HL-60 (cell line): Measurements from ENCODE around the gene ADAM33.

ENCODE experiments used
- DNase-seq, 2 experiments: peaks; one replicate each; pipeline ENCODE4 v3.0.0-alpha.2; 2010 to 2020; ENCODE audit warnings: low read depth in 1 of 2, low spot score in 1 of 2
- H3K27ac ChIP-seq: fragments of 250-450 bp; sonication (Bioruptor Pico); replicated peaks from 2 replicates; pipeline ENCODE4 v1.5.1; 2020; ENCODE audit warnings: mild to moderate bottlenecking, moderate library complexity
- H3K27me3 ChIP-seq: fragments of 250-450 bp; sonication (Bioruptor Pico); 2 replicates; pipeline ENCODE4 v1.5.1; 2021; ENCODE audit warnings: mild to moderate bottlenecking, moderate library complexity; ENCODE audit not compliant: insufficient read depth, poor library complexity, severe bottlenecking
- H3K4me3 ChIP-seq: replicated peaks from 2 replicates; pipeline ENCODE4 v1.5.1; 2011; ENCODE audit warnings: mild to moderate bottlenecking, control low read depth, low read length; ENCODE audit not compliant: insufficient read depth
- CTCF ChIP-seq: IDR thresholded peaks from one replicate; pipeline ENCODE4 v1.5.1; 2011; ENCODE audit warnings: low read length, control low read depth, inconsistent platforms; ENCODE audit not compliant: insufficient read depth
- GABPA ChIP-seq: IDR thresholded peaks from 2 replicates; pipeline ENCODE4 v1.6.1; 2012; ENCODE audit warnings: low read depth
- POLR2AphosphoS5 ChIP-seq: IDR thresholded peaks from 2 replicates; pipeline ENCODE4 v1.6.1; 2012; ENCODE audit warnings: low read depth
- SPI1 ChIP-seq: IDR thresholded peaks from 2 replicates; pipeline ENCODE4 v1.6.1; 2012; ENCODE audit warnings: low read depth, mild to moderate bottlenecking, borderline replicate concordance
- TF ChIP-seq, protein P1 (sequence below): IDR thresholded peaks from 2 replicates; pipeline ENCODE4 v1.6.1; 2012; ENCODE audit warnings: low read depth; ENCODE audit not compliant: insufficient replicate concordance

The ADAM33 gene

GRCh38 chr20:3628502-3629314 lies 53.1 kb downstream of the ADAM33 start:
- no peak overlapping the region for H3K27ac ChIP-seq
- H3K27me3 ChIP-seq, result no peaks in the 10 kb centered on the region
- DNase-seq, result no peak
- H3K4me3 ChIP-seq, result no peak overlapping the region
- TF ChIP-seq CTCF (no peak), POLR2AphosphoS5 (no peak), GABPA (no peak), SPI1 (no peak)
- TF ChIP-seq, protein P1, sequence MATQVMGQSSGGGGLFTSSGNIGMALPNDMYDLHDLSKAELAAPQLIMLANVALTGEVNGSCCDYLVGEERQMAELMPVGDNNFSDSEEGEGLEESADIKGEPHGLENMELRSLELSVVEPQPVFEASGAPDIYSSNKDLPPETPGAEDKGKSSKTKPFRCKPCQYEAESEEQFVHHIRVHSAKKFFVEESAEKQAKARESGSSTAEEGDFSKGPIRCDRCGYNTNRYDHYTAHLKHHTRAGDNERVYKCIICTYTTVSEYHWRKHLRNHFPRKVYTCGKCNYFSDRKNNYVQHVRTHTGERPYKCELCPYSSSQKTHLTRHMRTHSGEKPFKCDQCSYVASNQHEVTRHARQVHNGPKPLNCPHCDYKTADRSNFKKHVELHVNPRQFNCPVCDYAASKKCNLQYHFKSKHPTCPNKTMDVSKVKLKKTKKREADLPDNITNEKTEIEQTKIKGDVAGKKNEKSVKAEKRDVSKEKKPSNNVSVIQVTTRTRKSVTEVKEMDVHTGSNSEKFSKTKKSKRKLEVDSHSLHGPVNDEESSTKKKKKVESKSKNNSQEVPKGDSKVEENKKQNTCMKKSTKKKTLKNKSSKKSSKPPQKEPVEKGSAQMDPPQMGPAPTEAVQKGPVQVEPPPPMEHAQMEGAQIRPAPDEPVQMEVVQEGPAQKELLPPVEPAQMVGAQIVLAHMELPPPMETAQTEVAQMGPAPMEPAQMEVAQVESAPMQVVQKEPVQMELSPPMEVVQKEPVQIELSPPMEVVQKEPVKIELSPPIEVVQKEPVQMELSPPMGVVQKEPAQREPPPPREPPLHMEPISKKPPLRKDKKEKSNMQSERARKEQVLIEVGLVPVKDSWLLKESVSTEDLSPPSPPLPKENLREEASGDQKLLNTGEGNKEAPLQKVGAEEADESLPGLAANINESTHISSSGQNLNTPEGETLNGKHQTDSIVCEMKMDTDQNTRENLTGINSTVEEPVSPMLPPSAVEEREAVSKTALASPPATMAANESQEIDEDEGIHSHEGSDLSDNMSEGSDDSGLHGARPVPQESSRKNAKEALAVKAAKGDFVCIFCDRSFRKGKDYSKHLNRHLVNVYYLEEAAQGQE, result no peak

DNA sequence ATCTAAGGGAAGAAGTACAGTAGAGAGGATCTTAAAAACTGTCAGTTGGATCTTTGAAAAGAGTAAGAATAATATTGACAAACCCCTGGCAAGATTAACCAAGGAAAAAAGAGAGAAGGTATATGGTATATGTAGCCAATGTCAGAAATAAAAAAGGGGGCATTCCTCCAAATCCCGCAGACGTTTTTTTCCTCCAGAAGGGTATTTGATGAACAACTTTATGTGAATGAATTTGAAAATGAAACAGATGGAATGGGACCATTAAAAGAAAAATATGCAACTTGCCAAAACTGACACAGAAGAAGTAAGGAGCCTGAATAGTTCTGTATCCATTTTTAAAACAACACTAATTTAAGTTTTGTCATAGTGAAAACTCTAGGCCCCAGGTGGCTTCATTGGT lies 54.3 kb downstream of the ADAM33 start:
- no peak for DNase-seq
- TF ChIP-seq SPI1, result no peak
- no peak for TF ChIP-seq POLR2AphosphoS5
- TF ChIP-seq, protein P1, result no peak
- TF ChIP-seq GABPA, result no peak
- TF ChIP-seq CTCF, result no peak
- H3K27me3 ChIP-seq, result no peaks in the 10 kb centered on the region
- no peak overlapping the region for H3K27ac ChIP-seq
- H3K4me3 ChIP-seq, result no peak overlapping the region

DNA sequence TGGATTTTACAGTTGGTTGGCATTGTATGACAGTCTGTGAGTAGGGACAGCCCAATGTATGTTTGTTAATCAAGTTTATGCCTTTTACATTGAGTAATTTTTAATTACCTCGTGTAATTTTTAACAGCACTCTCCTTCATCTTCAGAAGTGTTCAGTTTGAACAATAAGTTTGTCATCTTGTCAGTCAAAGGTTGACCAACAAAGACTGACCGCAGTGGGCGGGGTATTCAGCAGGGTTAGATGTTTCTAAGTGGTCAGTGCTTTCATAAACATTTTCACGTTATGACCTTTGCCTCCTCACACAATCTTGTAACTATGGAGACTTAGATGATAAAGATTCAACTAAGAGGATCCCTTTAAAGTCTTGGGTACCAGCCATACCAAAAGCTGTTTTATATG lies 59.4 kb downstream of the ADAM33 start:
- H3K27ac ChIP-seq, result no peak overlapping the region
- no peak for DNase-seq
- no peaks in the 10 kb centered on the region for H3K27me3 ChIP-seq
- TF ChIP-seq SPI1 (no peak), CTCF (no peak), GABPA (no peak), POLR2AphosphoS5 (no peak)
- TF ChIP-seq, protein P1, result no peak
- H3K4me3 ChIP-seq, result no peak overlapping the region
